SIG-M5 (cell line): ENCODE results near the gene TMEM273.

ENCODE experiments used
- DNase-seq: peaks from one replicate; lab custom pipeline; 2025; lab: John Stamatoyannopoulos, UW

Gene TMEM273, protein sequence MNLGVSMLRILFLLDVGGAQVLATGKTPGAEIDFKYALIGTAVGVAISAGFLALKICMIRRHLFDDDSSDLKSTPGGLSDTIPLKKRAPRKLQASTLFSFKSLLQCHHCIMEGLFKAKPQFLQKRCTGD

DNA sequence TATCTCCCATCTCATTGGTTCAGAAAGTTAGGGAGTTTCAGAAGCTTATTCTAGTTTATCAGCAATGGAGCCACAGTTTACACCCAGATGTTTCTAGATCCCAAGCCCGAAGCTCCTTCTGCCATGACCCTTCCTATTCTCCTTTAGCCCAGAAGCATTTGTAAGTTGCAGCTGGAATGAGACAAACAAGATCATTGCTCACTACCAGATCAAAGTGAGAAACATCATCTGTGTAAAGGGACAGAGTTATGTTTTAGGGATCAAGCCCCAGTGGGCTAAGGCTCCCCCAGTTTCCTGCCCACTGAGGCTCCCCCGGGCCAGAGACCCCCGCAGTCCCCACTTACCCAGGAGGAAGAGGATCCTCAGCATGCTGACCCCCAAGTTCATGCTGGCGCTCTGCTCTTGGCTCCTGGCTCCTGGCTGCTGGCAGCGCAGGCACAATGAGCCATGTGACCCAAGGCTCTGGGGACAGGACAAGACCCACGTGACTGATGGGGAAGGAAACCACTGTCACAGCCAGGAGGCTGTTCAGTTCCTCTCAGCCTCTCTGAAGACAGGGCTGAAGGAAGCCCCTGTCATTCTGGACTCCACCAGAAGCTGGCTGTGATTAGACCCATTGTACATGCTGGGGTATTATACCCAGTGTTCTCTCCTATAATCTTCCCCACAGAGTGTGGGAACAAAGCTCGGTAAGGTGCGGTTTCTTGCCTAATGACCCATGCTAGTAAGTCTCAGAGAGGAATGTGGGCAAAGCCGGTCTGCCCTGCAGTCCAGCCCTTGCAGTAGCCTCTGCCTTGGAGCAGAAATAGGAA is at the start of gene TMEM273:
Gene TMEM273, minus strand, starts transcription at position 442 of the 812 bp plus-strand sequence. Its CDS starts 55 bp downstream, at position 387.
- DNase-seq = no peak

DNA sequence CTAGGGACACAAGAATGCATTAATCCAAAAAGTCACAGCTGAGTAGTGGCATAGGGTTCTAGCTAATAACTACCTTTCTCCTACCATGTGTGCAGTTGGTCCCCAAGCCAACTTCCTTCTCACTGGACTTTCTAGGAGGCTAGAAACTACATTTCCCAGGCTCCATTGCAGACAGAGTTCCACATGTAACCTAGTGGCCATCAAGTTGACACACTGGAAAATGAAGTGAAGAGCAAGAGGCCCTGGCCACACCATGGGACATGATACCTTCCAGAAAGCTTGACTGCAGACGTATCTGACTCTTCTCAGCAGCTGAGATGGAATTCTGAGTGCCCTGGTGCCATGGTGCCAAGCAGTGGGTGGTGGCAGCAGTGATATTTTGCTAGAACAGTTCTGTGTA is 49.8 kb upstream of the TMEM273 start:
- no peak for DNase-seq

DNA sequence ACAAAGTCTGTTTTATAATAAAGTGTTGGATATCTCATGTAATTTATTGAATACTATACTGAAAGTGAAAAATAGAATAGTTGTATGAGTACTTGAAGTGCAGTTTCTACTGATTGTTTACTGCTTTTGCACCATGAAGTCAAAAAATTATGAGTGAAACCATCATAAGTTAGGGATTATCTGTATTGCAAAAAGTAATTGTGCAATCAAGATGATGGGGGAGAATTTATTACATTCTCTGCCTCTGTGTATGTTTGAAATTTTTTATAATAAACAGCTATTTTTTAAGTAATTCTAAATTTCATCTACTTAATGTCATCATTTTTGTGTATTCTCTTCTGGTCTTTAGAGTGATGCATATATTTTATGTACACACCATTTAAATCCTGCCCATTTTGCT is 47.2 kb upstream of the TMEM273 start:
- no peak for DNase-seq

GRCh38 chr10:49231086-49231820 is 43.1 kb upstream of the TMEM273 start:
- DNase-seq = no peak

DNA sequence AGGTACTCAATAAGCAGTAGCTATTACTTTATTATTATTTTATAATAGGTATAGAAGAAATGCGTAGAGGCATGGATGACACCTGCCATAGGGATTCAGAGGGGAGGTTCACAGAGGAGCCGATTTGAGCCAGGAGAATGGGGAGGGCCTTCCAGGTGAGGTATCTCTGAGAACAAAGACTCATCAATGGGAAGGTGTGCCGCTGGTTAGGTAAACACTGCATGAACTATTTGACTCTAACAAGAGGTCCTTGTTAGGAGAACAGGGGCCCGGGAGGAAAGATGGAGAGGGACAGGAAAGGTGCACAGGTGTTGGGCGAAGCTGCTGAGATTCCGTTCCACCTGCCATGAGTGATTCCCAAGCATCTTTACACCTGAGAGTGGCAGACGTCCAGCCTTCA is 41.8 kb upstream of the TMEM273 start:
- DNase-seq = no peak

DNA sequence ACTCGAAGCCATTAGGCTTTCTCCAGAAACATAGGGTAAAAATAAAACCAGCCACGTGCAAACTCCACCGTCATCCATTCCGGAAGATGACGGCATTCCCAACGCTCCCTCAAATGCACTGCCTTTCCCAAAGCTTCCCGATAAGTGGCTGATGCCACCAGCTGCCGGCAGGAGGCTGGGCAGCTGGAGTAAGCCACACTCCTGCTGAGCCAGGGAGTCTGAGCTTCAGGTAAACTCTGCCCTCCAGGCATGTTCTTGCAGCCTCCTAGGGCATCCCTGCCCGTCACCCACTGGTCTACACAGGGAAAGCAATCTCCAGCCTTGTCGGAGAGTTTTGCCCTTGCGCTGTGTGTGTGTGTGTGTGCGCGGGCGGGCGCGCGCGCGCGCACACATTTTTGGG is 40.5 kb upstream of the TMEM273 start:
- DNase-seq = no peak

GRCh38 chr10:49227406-49227805 is 39.2 kb upstream of the TMEM273 start:
- DNase-seq = no peak

DNA sequence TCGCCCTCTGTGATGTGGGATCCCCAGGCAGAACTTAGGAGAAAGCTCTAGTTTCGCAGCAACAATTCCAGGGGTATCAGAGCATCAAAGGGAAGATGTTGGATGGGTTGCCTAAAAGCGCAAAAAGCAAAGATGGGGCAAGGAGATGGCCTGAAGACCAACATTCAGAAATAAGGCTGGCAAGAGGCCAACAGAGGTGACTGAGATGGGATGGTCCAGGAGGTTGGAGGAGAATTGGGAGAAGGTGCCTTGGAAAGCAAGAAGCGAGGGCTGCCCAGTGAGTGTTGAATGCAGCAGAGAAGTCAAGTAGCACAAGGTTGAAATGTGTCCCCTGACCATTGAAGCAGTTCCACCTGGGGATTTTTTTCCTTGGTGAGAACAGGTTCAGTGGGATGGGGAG is 38.4 kb upstream of the TMEM273 start:
- DNase-seq = no peak

- no peak for DNase-seq
These were observed 37.2 kb upstream of the TMEM273 start for GRCh38 chr10:49225218-49225876.

DNA sequence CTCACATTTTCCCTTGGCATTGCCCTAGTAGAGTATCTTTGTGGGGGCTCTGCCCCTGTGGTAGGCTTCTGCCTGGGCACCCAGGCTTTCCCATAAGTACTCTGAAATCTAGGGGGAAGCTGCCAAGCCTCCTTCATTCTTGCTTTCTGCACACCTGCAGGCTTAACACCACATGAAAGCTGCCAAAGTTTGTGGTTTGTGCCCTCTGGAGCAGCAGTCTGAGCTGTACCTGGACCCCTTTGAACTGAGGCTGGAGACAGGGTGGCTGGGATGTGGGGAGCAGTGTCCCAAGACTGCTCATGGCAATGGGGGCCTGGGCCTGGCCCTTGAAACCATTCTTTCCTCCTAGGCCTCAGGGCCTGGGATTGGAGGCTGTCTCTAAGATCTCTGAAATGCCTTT is 35.0 kb upstream of the TMEM273 start:
- DNase-seq = no peak

- no peak for DNase-seq
These were observed 34.0 kb upstream of the TMEM273 start for GRCh38 chr10:49222170-49222569.

DNA sequence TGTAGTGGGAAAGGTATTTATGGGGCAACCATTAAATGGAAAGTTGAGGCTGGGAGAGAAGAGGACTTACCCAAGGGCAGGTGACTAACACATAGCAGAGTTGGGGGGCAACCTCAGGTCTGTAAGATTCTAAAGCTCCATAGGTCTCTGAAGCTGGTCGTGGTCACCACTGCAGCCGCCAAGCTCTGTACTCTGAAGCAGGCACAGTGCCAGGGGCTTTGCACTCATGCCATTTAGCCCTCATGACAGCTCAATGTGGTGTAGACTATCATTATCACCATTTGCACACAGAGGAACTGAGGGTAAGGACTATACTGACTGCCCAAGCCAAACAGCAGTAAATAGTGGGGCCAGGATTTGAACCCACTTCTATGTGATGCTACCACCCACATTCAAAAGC is 32.5 kb upstream of the TMEM273 start:
- DNase-seq = no peak

- DNase-seq = no peak
These were observed 31.8 kb upstream of the TMEM273 start for GRCh38 chr10:49220031-49220430.

GRCh38 chr10:49219248-49219647 is 31.1 kb upstream of the TMEM273 start:
- DNase-seq = no peak

- no peak for DNase-seq
These were observed 30.3 kb upstream of the TMEM273 start for GRCh38 chr10:49218480-49218879.

DNA sequence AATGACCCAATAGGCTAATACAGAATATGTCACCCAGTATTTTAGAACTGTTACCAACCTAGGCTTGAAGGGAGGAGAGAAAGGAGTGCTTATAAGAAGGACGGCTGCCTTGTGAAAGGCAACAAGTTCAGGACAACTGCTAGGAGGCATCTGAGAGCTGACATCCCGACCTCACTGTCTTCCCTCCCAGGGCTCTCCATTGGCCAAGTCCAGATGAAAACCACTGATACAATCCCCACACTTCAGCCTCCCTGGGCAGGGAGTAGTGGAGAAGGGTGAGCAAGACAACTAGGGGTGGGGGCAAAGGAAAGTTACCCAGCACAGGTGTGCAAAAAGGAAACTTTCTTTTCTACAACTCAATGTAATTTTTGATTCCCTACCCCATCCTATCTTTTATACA is 29.5 kb upstream of the TMEM273 start:
- DNase-seq = no peak

- DNase-seq = no peak
These were observed 25.0 kb upstream of the TMEM273 start for GRCh38 chr10:49213211-49213610.

- DNase-seq = no peak
These were observed 24.6 kb upstream of the TMEM273 start for GRCh38 chr10:49212783-49213182.

DNA sequence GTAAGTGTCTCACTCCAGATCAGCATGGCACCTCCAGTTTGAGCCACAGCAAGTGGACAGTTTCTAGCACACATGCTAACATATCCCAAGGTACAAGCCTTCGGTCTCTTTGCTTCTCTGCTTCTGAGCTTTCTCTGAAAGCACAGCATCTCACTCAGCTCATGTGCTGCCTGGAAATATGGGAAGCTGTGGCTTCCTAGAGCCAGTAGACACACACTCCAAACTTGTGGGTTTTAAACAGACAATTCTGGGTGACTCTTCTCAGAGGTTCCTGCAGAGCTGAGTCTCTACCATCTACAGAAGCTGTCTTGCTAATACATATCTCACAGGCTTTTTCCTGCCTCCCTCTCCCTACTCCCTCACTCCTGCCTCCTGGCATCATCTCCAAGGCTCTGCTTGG is 23.9 kb upstream of the TMEM273 start:
- DNase-seq = no peak

DNA sequence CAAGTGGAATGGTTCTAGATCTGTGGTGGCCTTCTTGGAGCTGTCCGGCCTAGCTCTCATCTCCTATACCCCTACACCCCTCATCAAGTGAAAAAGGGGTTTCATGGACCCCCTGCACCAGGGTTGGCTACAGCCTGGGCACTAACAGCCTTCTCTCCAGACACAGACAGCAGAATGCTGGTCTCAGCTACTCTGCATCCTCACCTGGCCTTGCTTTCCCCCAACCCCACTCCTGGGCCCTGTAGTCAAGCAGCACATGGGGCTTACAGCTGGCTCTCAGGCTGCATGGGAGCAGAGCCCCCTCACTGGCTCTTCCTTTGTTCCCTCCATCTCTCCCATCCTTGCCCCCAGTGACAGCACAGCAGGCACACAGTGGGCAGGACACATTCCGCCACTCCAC is 20.8 kb upstream of the TMEM273 start:
- DNase-seq = no peak

DNA sequence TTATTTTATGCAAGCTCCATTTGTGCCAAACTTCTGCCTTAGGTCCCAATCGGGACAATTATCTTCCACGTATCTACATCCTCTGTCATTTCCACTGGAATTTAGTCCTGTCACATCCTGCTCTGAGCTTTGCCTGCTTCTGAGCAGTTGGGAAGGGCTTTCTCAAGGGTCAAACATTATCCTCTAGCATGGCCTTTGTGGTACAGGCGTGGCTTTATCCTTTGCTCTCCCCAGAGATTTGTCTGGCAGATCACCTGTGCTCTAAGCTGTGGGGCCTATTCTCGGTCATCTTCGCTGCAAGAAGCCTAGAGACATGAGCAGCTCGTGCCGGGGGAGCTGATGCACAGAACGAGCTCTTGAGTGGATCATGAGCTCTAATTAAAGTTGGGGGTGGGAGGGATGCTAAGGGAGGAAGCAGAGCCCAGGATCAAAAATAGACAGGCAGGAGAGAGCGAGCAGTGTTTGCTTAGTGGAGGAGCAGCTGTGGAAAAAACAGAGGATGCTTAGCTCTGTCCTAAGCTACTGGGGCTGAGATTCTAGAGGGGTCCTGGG is 19.8 kb upstream of the TMEM273 start:
- DNase-seq = no peak

DNA sequence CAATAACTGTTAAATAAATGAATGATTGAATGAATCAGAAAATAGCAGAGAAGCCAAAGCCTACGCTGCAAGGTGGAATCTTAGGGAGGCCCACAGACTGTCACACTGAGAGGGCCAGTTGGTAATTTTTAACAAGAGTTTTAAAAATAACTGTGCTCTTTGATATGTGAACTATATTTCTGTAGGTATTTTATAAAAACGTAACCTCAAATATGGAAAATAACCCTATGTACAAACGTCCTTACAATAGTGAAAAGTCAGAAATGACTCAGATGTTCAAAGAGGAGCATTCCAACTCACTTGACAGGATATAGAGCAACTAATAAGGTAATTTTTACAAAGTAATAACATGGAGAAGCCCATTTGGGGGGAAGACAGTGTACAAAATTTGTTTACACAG is 18.9 kb upstream of the TMEM273 start:
- no peak for DNase-seq
